ENCODE data around the gene TASP1. TPM values are rescaled to one million over a fixed set of nuclear protein-coding genes. Genes with fewer than 3 reads are reported as not detected.
"Not testable (repeated sequence)": the region's sequence is repeated elsewhere in the genome, so short reads cannot be mapped to it uniquely, and the experiment has no call there.

The TASP1 gene
- total and polyA plus RNA-seq, 7 experiments from 2014 or later: 10.6 to 19.3 (median 13.3) TPM

GRCh38 chr20:13494019-13494418 lies 144.7 kb downstream of the TASP1 start:
- intact Hi-C loops (cut with micrococcal nuclease): no loop called here
- H3K36me3 Mint-ChIP-seq: peaks cover 10 to 43% (median 26%) of the 10 kb centered on the region in 5 donors
- Histone ChIP-seq H3K27me3 (ENCODE audit: control insufficient read depth in 2 of 2, insufficient read depth in 2 of 2, low read length in 2 of 2) (no peaks in the 10 kb centered on the region), H3K4me3 (ENCODE audit: low read length) (no peak overlapping the region), H3K36me3 (ENCODE audit: control insufficient read depth in 2 of 3, insufficient read depth in 3 of 3, low read length in 3 of 3) (no peaks in the 10 kb centered on the region), H3K9me3 (ENCODE audit: control insufficient read depth in 2 of 3, low read length in 3 of 3) (no peaks in the 10 kb centered on the region), H3K27ac (ENCODE audit: low read depth, low read length) (no peak overlapping the region), H3K4me1 (ENCODE audit: control insufficient read depth in 2 of 2, insufficient read depth in 2 of 2, low read length in 2 of 2) (no peaks in the 10 kb centered on the region)
- H3K9me3 Mint-ChIP-seq: peaks cover 0 to 22% (median 5%) of the 10 kb centered on the region in 11 donors
- H3K27ac Mint-ChIP-seq: no peak overlapping the region
- ChIA-PET POLR2A (no interaction called here), CTCF (no interaction called here)
- DNase-seq: no peak
- no peak overlapping the region for H3K4me3 Mint-ChIP-seq
- no peaks in the 10 kb centered on the region for H3K27me3 Mint-ChIP-seq
- H3K4me1 Mint-ChIP-seq: peaks cover 0 to 6% (median 0%) of the 10 kb centered on the region in 7 donors
- no peak for ATAC-seq

- Histone ChIP-seq H3K4me3 (ENCODE audit: low read length) (no peak overlapping the region), H3K27ac (ENCODE audit: low read depth, low read length) (no peak overlapping the region), H3K4me1 (ENCODE audit: control insufficient read depth in 2 of 2, insufficient read depth in 2 of 2, low read length in 2 of 2) (no peaks in the 10 kb centered on the region), H3K27me3 (ENCODE audit: control insufficient read depth in 2 of 2, insufficient read depth in 2 of 2, low read length in 2 of 2) (no peaks in the 10 kb centered on the region), H3K36me3 (ENCODE audit: control insufficient read depth in 2 of 3, insufficient read depth in 3 of 3, low read length in 3 of 3) (no peaks in the 10 kb centered on the region), H3K9me3 (ENCODE audit: control insufficient read depth in 2 of 3, low read length in 3 of 3) (no peaks in the 10 kb centered on the region)
- peaks cover 0 to 13% (median 4%) of the 10 kb centered on the region in 11 donors for H3K9me3 Mint-ChIP-seq
- POLR2A ChIA-PET: no interaction called here
- peaks cover 0 to 6% (median 0%) of the 10 kb centered on the region in 7 donors for H3K4me1 Mint-ChIP-seq
- intact Hi-C loops (cut with micrococcal nuclease): no loop called here
- CTCF ChIA-PET: no interaction called here
- ATAC-seq (no peak), DNase-seq (no peak)
- H3K27ac Mint-ChIP-seq: no peak overlapping the region
- no peak overlapping the region for H3K4me3 Mint-ChIP-seq
- H3K36me3 Mint-ChIP-seq: peaks cover 4 to 35% (median 17%) of the 10 kb centered on the region in 5 donors
- H3K27me3 Mint-ChIP-seq: no peaks in the 10 kb centered on the region
These were observed 145.6 kb downstream of the TASP1 start for GRCh38 chr20:13493143-13493542.

- H3K4me1 Mint-ChIP-seq: peaks cover 0 to 5% (median 0%) of the 10 kb centered on the region in 7 donors
- H3K9me3 ChIP-seq (ENCODE audit: control insufficient read depth in 2 of 3, low read length in 3 of 3): no peaks in the 10 kb centered on the region
- ChIA-PET CTCF (no interaction called here), POLR2A (no interaction called here)
- no peaks in the 10 kb centered on the region for H3K27me3 ChIP-seq (ENCODE audit: control insufficient read depth in 2 of 2, insufficient read depth in 2 of 2, low read length in 2 of 2)
- H3K9me3 Mint-ChIP-seq: peaks cover 0 to 4% (median 1%) of the 10 kb centered on the region in 11 donors
- intact Hi-C loops (cut with micrococcal nuclease): no loop called here
- H3K36me3 Mint-ChIP-seq: peaks cover 0 to 24% (median 7%) of the 10 kb centered on the region in 5 donors
- no peaks in the 10 kb centered on the region for H3K27me3 Mint-ChIP-seq
- no peaks in the 10 kb centered on the region for H3K36me3 ChIP-seq (ENCODE audit: control insufficient read depth in 2 of 3, insufficient read depth in 3 of 3, low read length in 3 of 3)
- no peak overlapping the region for H3K27ac ChIP-seq (ENCODE audit: low read depth, low read length)
- H3K4me3 ChIP-seq (ENCODE audit: low read length): no peak overlapping the region
- ATAC-seq (no peak), DNase-seq (no peak)
- no peak overlapping the region for H3K27ac Mint-ChIP-seq
- H3K4me3 Mint-ChIP-seq: no peak overlapping the region
- no peaks in the 10 kb centered on the region for H3K4me1 ChIP-seq (ENCODE audit: control insufficient read depth in 2 of 2, insufficient read depth in 2 of 2, low read length in 2 of 2)
These were observed 146.7 kb downstream of the TASP1 start for GRCh38 chr20:13492001-13492481.

GRCh38 chr20:13487202-13487601 lies 151.5 kb downstream of the TASP1 start:
- H3K36me3 ChIP-seq (ENCODE audit: control insufficient read depth in 2 of 3, insufficient read depth in 3 of 3, low read length in 3 of 3): peaks cover 0 to 13% (median 4%) of the 10 kb centered on the region in 3 experiments
- H3K27me3 ChIP-seq (ENCODE audit: control insufficient read depth in 2 of 2, insufficient read depth in 2 of 2, low read length in 2 of 2): no peaks in the 10 kb centered on the region
- Mint-ChIP-seq H3K36me3 (peaks cover 11 to 31% (median 19%) of the 10 kb centered on the region in 5 donors), H3K27me3 (no peaks in the 10 kb centered on the region), H3K9me3 (peaks cover 0 to 4% (median 2%) of the 10 kb centered on the region in 11 donors), H3K27ac (no peak overlapping the region), H3K4me1 (peaks cover 0 to 3% (median 0%) of the 10 kb centered on the region in 7 donors), H3K4me3 (no peak overlapping the region)
- H3K4me1 ChIP-seq (ENCODE audit: control insufficient read depth in 2 of 2, insufficient read depth in 2 of 2, low read length in 2 of 2): peaks cover 0 to 4% of the 10 kb centered on the region in 2 donors
- DNase-seq: no peak
- H3K9me3 ChIP-seq (ENCODE audit: control insufficient read depth in 2 of 3, low read length in 3 of 3): no peaks in the 10 kb centered on the region
- H3K4me3 ChIP-seq (ENCODE audit: low read length): no peak overlapping the region
- POLR2A ChIA-PET: no interaction called here
- H3K27ac ChIP-seq (ENCODE audit: low read depth, low read length): no peak overlapping the region
- intact Hi-C loops (cut with micrococcal nuclease): no loop called here
- CTCF ChIA-PET: no interaction called here
- ATAC-seq: no peak

GRCh38 chr20:13486694-13487093 lies 152.0 kb downstream of the TASP1 start:
- Mint-ChIP-seq H3K4me1 (peaks cover 0 to 3% (median 0%) of the 10 kb centered on the region in 7 donors), H3K27ac (no peak overlapping the region), H3K9me3 (peaks cover 0 to 9% (median 3%) of the 10 kb centered on the region in 11 donors), H3K4me3 (no peak overlapping the region), H3K36me3 (peaks cover 16 to 36% (median 24%) of the 10 kb centered on the region in 5 donors), H3K27me3 (no peaks in the 10 kb centered on the region)
- Histone ChIP-seq H3K27ac (ENCODE audit: low read depth, low read length) (no peak overlapping the region), H3K36me3 (ENCODE audit: control insufficient read depth in 2 of 3, insufficient read depth in 3 of 3, low read length in 3 of 3) (peaks cover 0 to 19% (median 8%) of the 10 kb centered on the region in 3 experiments), H3K9me3 (ENCODE audit: control insufficient read depth in 2 of 3, low read length in 3 of 3) (no peaks in the 10 kb centered on the region), H3K27me3 (ENCODE audit: control insufficient read depth in 2 of 2, insufficient read depth in 2 of 2, low read length in 2 of 2) (no peaks in the 10 kb centered on the region), H3K4me3 (ENCODE audit: low read length) (no peak overlapping the region), H3K4me1 (ENCODE audit: control insufficient read depth in 2 of 2, insufficient read depth in 2 of 2, low read length in 2 of 2) (peaks cover 0 to 4% of the 10 kb centered on the region in 2 donors)
- intact Hi-C loops (cut with micrococcal nuclease): no loop called here
- CTCF ChIA-PET: no interaction called here
- POLR2A ChIA-PET: no interaction called here
- DNase-seq (no peak), ATAC-seq (no peak)

- ATAC-seq: no peak
- POLR2A ChIA-PET: no interaction called here
- intact Hi-C loops (cut with micrococcal nuclease): no loop called here
- DNase-seq: no peak
- Mint-ChIP-seq H3K4me1 (peaks cover 0 to 3% (median 0%) of the 10 kb centered on the region in 7 donors), H3K9me3 (peaks cover 0 to 17% (median 6%) of the 10 kb centered on the region in 11 donors), H3K27ac (no peak overlapping the region), H3K36me3 (peaks cover 24 to 41% (median 34%) of the 10 kb centered on the region in 5 donors), H3K27me3 (no peaks in the 10 kb centered on the region), H3K4me3 (no peak overlapping the region)
- Histone ChIP-seq H3K36me3 (ENCODE audit: control insufficient read depth in 2 of 3, insufficient read depth in 3 of 3, low read length in 3 of 3) (peaks cover 0 to 20% (median 8%) of the 10 kb centered on the region in 3 experiments), H3K9me3 (ENCODE audit: control insufficient read depth in 2 of 3, low read length in 3 of 3) (no peaks in the 10 kb centered on the region), H3K27ac (ENCODE audit: low read depth, low read length) (no peak overlapping the region), H3K27me3 (ENCODE audit: control insufficient read depth in 2 of 2, insufficient read depth in 2 of 2, low read length in 2 of 2) (no peaks in the 10 kb centered on the region), H3K4me1 (ENCODE audit: control insufficient read depth in 2 of 2, insufficient read depth in 2 of 2, low read length in 2 of 2) (peaks cover 0 to 4% of the 10 kb centered on the region in 2 donors), H3K4me3 (ENCODE audit: low read length) (no peak overlapping the region)
- CTCF ChIA-PET: no interaction called here
These were observed 153.2 kb downstream of the TASP1 start for GRCh38 chr20:13485576-13485975.

- ATAC-seq; intact Hi-C loops (cut with micrococcal nuclease); H3K27me3 Mint-ChIP-seq; H3K27ac Mint-ChIP-seq; H3K9me3 ChIP-seq (ENCODE audit: control insufficient read depth in 2 of 3, low read length in 3 of 3); H3K27me3 ChIP-seq (ENCODE audit: control insufficient read depth in 2 of 2, insufficient read depth in 2 of 2, low read length in 2 of 2); H3K4me1 Mint-ChIP-seq; H3K27ac ChIP-seq (ENCODE audit: low read depth, low read length); H3K4me3 Mint-ChIP-seq; POLR2A ChIA-PET; CTCF ChIA-PET; H3K4me3 ChIP-seq (ENCODE audit: low read length); H3K4me1 ChIP-seq (ENCODE audit: control insufficient read depth in 2 of 2, insufficient read depth in 2 of 2, low read length in 2 of 2); DNase-seq: not testable (repeated sequence)
- Mint-ChIP-seq H3K9me3 (peaks cover 0 to 17% (median 6%) of the 10 kb centered on the region in 11 donors), H3K36me3 (peaks cover 24 to 46% (median 39%) of the 10 kb centered on the region in 5 donors)
- peaks cover 0 to 20% (median 8%) of the 10 kb centered on the region in 3 experiments for H3K36me3 ChIP-seq (ENCODE audit: control insufficient read depth in 2 of 3, insufficient read depth in 3 of 3, low read length in 3 of 3)
These were observed 153.7 kb downstream of the TASP1 start for GRCh38 chr20:13485019-13485418.
